ENCODE measurements around the gene IDI2. TPM values are rescaled to one million over a fixed set of nuclear protein-coding genes. Genes with fewer than 3 reads are reported as not detected.
A peak's percentile ranks its signal among the peaks of the same experiment; 100 is the strongest.

Gene IDI2
- total RNA-seq, 1 donor from 2014 or later: not detected

GRCh38 chr10:1026578-1026977 is 919 bp upstream of the IDI2 start:
- Histone ChIP-seq H3K9me3 (no peaks in the 10 kb centered on the region), H3K27ac (no peak overlapping the region), H3K27me3 (no peaks in the 10 kb centered on the region), H3K4me1 (no peaks in the 10 kb centered on the region), H3K4me3 (no peak overlapping the region), H3K36me3 (no peaks in the 10 kb centered on the region)
- intact Hi-C loops (cut with DNase I): no loop called here
- DNase-seq: no peak
- no peak for ATAC-seq
- TF ChIP-seq, protein P1, sequence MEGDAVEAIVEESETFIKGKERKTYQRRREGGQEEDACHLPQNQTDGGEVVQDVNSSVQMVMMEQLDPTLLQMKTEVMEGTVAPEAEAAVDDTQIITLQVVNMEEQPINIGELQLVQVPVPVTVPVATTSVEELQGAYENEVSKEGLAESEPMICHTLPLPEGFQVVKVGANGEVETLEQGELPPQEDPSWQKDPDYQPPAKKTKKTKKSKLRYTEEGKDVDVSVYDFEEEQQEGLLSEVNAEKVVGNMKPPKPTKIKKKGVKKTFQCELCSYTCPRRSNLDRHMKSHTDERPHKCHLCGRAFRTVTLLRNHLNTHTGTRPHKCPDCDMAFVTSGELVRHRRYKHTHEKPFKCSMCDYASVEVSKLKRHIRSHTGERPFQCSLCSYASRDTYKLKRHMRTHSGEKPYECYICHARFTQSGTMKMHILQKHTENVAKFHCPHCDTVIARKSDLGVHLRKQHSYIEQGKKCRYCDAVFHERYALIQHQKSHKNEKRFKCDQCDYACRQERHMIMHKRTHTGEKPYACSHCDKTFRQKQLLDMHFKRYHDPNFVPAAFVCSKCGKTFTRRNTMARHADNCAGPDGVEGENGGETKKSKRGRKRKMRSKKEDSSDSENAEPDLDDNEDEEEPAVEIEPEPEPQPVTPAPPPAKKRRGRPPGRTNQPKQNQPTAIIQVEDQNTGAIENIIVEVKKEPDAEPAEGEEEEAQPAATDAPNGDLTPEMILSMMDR (IDR thresholded peaks at IDR 0.05): no peak

DNA sequence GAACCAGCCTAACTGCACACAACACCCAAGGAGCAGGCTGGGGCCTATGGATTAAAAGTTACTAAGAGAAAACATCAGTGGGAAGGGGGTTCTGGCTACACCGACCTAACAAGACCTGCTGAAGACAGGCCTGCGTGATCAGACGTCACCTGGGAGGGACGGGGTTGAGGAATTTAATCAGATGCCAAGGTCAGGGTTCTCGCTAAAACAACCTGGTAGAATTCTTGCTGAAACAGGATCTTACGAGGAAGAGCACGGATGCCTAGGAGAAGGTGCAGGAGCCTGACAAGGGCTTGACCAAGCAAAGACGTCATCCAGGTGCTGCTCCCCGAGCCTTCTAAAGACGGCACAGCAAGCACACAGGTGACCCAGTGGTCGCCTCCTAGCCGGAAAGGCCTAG is 1.6 kb downstream of the IDI2 start:
- Histone ChIP-seq H3K27ac (no peak overlapping the region), H3K27me3 (no peaks in the 10 kb centered on the region), H3K4me3 (no peak overlapping the region), H3K9me3 (no peaks in the 10 kb centered on the region), H3K4me1 (no peaks in the 10 kb centered on the region), H3K36me3 (peaks cover 7% of the 10 kb centered on the region)
- no peak for ATAC-seq
- DNase-seq: no peak
- intact Hi-C loops (cut with DNase I): no loop called here
- TF ChIP-seq, protein P1 (IDR thresholded peaks at IDR 0.05): no peak

- intact Hi-C loops (cut with DNase I): no loop called here
- no peaks in the 10 kb centered on the region for H3K9me3 ChIP-seq
- H3K27me3 ChIP-seq: no peaks in the 10 kb centered on the region
- peaks cover 23% of the 10 kb centered on the region for H3K36me3 ChIP-seq
- DNase-seq (no peak), ATAC-seq (no peak)
- H3K4me3 ChIP-seq: no peak overlapping the region
- TF ChIP-seq, protein P1 (IDR thresholded peaks at IDR 0.05): no peak
- H3K4me1 ChIP-seq: no peaks in the 10 kb centered on the region
- H3K27ac ChIP-seq: no peak overlapping the region
These were observed 3.2 kb downstream of the IDI2 start for GRCh38 chr10:1022413-1022812.

DNA sequence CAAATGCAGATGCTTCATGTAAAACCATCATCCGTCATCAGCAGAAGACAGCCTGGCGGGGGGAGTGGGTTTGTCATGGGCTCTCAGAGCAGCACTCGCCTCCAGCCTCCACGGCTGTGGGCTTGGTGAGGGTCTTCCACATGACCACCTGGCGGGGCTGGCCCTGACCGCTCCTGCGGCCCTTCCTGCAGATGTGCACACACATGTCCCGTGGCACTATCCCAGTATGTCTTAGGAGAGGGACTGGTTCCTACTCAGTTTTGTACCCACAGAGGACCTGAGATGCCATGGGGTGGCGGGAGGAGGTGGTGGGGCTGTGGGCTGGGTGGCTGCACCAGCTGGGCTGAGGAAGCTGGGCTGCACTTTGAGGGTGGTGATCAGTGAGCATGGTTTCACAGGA is 4.7 kb downstream of the IDI2 start:
- TF ChIP-seq, protein P1 (IDR thresholded peaks at IDR 0.05): no peak

GRCh38 chr10:1020460-1020859 is 5.2 kb downstream of the IDI2 start:
- intact Hi-C loops (cut with DNase I): no loop called here
- H3K27me3 ChIP-seq: no peaks in the 10 kb centered on the region
- H3K4me1 ChIP-seq: no peaks in the 10 kb centered on the region
- TF ChIP-seq, protein P1 (IDR thresholded peaks at IDR 0.05): no peak
- peaks cover 42% of the 10 kb centered on the region for H3K36me3 ChIP-seq
- H3K27ac ChIP-seq: no peak overlapping the region
- no peaks in the 10 kb centered on the region for H3K9me3 ChIP-seq
- ATAC-seq: peak; percentile 48
- DNase-seq: no peak
- no peak overlapping the region for H3K4me3 ChIP-seq

More for the DNA sequence above, 4.7 kb downstream of the IDI2 start:
- intact Hi-C loops (cut with DNase I): no loop called here
- Histone ChIP-seq H3K27ac (no peak overlapping the region), H3K36me3 (peaks cover 37% of the 10 kb centered on the region), H3K4me3 (no peak overlapping the region), H3K4me1 (no peaks in the 10 kb centered on the region), H3K9me3 (no peaks in the 10 kb centered on the region), H3K27me3 (no peaks in the 10 kb centered on the region)
- peak; percentile 35 for ATAC-seq
- DNase-seq: no peak

DNA sequence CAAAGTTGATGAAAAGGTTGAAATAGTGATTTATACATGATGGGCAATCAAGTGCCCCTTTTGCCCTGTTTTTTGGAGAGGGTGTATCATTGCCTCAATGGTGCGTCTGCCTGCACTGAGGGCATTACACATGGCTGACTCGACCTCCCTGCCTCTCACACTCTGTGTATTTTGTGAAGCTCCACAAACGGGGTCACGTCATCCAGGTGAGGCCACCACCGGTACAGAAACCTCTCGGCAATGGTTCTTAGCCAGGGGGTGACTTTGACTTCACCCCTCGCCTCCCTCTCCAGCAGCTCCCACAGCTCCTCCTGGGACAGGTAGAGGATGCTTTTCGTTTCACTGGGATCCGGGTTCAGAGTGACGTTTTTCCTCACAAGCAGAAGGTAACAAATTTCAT is 6.3 kb downstream of the IDI2 start:
- H3K4me1 ChIP-seq: no peaks in the 10 kb centered on the region
- intact Hi-C loops (cut with DNase I): no loop called here
- no peaks in the 10 kb centered on the region for H3K9me3 ChIP-seq
- H3K4me3 ChIP-seq: no peak overlapping the region
- TF ChIP-seq, protein P1 (IDR thresholded peaks at IDR 0.05): no peak
- no peak for ATAC-seq
- no peak overlapping the region for H3K27ac ChIP-seq
- no peaks in the 10 kb centered on the region for H3K27me3 ChIP-seq
- peaks cover 50% of the 10 kb centered on the region for H3K36me3 ChIP-seq
- DNase-seq: no peak

Measured in upper lobe of right lung (tissue), 1 donor.